NCI-H2029 (cell line): ENCODE data around the gene COL5A1.
"Not testable (repeated sequence)": the region's sequence is repeated elsewhere in the genome, so short reads cannot be mapped to it uniquely, and the experiment has no call there.

ENCODE experiments used
- DNase-seq: peaks from one replicate; lab custom pipeline; 2025; lab: John Stamatoyannopoulos, UW

The COL5A1 gene

DNA sequence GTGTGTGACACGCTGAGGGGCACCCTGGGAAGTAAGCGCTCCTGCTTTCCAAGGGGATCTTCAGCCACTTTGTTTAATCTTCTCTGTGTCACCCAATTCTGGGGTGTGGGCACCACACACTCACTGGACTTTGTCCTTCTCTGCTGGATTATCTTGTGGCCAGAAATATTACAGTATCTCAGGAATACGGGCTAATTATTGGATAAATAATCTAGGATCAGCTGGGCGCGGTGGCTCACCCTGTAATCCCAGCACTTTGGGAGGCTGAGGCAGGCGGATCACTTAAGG, 50.9 kb downstream of the COL5A1 start:
- no peak for DNase-seq

DNA sequence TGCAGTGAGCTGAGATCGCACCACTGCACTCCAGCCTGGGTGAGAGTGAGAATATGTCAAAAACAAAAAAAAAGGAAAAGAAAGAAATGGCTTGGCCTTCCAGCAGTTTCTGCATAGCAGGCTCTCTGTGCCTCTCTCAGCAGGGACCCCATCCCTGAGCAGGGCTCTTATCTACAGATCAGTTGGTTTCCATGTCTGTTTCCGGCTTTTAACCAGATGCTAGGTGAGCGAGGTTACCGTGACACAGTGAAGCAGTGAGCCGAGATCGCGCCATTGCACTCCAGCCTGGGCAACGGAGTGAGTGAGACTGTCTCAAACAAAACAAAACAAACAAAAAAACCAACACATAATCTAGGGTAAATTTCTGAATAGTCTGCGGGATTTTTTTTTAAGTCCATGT, 51.4 kb downstream of the COL5A1 start:
- DNase-seq: no peak

DNA sequence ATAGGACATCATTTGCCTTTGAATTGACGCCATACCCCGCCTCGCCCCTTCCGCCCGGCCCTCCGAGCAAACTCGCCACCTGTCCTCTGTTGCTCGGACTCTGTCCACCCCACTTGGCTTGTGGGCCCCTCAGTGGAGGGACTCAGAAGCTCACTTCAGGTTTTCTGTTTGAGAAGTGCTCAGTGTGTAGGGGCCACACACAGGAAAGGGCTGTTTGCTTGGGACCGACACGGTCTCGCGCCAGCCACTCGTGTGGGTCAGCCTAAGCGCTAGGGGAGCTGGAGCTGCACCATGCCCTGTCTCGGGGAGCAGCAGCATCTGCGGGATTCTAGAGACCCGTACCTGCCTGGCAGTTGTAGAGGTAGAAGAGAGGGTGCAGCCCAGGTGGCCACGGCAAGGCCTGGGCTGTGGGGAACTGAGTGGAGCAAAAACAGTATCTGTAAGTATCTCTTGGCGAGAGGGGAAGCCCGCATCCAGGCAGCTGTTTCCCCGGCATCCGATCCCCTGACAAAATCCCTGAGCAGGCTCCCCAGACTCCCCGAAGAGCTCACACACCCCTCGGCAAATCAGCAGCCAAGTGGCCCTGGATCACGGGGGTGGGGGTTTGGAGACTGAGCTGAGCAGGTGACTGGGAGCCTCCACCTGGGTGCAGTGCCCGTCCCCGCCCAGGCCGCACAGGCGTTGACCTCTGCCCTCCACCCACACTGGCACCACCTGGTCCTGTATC, 52.2 kb downstream of the COL5A1 start:
- no peak for DNase-seq

DNA sequence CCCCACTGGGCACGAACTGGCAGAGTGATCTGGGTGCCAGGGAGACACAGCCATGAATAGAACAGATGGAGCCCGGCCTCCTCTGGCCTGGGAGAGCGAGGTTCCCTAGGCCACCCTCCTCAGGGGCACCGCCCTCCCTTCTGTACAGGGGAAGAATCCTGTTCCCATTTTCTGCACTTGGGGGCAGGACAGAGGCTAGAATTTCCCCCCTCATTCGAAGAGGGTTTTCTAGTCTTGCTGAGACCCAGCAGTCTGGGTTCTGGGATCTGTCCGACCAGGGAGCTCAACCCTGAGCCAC, 52.7 kb downstream of the COL5A1 start:
- no peak for DNase-seq

DNA sequence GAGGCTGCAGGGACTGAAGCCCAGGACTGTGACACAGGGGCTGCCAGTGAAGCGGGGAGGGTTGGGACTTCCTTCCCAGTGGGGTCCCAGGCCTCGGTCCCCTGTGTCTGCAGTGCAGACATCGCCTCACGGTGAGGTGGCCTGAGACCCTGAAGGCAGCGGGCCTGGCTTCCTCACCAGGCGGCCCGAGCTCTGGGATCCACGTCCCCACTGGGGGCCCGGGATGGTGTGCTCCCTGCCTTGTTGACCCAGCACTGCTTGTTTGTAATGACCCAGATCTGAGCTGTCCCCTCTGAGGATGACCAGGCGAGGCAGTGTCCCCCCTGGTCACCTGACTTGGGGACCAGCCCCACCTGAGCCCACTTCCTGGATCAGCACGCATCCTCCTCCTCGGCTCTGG, 53.1 kb downstream of the COL5A1 start:
- no peak for DNase-seq

DNA sequence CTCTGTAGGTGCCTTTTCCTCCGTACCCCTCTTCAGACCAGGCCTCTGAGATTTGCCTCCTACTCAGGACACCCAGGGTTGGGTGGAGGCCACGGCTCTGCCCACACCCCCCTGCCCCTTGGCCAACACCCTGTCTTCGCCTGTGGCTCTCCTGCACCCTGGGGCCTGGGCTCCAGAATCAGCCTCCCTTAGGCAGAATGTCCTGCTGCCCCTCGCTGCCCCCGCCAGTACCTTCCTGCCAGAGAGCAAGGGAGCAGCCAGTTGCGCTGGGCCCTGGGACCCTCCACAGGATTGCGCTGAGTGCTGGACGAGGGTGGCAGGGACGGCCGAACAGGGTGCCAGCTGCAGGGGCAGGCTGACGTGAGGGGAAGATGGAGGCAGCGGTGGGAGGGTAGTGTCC, 53.5 kb downstream of the COL5A1 start:
- no peak for DNase-seq

DNA sequence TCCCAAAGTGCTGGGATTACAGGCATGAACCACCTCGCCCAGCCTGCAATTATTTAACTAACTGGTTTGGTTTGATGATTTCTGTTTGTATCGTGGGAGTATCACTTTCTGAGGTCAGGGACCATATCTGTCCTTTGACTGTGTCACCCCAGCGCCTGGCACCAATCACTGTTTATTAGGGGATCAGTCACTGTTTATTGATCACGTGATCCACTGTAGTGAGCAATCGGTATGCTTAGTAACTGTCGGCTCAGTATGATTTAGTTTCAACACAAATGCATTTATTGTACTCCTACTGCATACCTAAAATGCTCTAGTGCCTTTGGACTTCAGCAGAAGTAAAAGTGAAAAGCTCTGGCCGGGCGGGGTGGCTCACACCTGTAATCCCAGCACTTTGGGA, 54.8 kb downstream of the COL5A1 start:
- no peak for DNase-seq

DNA sequence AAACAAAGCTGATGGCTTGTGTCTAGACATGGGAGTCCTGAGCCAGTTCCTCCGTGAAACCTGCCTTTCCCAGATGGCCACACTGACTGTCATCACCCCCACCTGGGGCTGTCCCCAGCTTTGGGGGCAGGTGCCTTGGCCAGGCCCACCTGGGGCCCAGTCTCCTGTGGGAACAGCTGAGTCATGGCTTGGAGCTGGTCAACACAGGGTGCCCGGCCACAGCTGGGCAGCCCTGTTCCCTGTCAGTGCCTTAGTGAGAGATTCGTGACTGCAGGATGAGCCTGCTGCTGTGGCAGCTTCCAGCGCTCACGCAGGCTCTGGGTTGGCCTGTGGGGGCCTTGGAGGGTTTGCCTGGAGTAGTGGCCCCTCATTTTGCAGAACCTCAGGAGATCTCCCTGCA, 56.5 kb downstream of the COL5A1 start:
- no peak for DNase-seq

DNA sequence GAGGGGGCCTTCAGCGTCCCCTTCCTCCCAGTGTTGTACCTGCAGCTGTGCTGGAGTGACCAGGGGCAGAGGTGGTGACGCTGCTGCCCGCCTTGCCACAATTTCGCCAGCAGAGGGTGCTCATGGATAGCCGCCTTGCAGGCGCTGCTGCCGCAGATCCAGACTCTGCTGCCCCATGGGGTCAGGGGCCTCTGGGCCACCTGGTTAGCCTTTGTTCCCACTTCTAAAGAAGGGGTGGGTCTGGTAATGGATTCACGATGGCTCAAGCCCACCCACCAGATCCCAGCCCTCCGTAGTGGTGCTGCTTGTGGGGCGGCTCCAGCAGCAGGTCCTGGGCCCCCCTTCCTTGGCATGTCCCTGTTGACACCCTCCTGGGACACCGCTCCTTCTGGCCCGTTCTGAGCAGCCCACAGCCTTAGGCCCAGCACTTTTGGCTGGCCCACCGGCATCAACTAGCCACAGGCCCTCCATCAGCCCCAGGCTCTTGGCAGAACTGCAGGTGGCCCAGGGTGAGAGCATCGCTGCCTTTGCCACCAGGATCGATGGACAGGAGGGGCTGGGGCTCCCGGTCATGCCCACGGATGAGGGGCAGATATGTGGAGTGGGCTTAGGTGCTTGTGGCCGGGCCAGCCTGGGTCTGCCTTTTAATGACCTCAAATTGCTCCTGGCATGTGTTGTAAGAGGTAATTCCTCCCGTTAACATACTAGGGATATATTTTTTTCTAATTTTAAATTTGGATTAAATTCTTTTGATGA, 57.2 kb downstream of the COL5A1 start:
- DNase-seq: peak; percentile 11

DNA sequence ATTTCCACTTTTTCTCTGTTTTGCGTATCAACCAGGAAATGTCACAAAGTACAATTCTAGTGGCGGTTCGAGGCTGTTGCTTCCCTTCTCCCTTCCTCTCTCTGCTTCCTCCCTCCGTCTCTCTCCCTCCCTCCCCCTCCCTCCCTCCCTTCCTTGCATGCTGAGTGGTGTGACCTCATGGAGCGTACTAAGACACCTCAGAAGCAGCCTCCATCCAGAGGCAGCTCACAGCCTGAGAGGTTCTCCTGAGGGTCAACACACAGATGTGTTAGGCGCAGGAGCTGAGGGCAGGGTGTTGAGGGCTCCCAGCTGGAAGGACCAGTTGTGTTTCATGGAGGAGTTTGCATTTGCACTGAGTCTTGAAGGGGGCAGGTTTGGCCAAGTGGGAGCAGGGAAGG, 57.7 kb downstream of the COL5A1 start:
- no peak for DNase-seq

DNA sequence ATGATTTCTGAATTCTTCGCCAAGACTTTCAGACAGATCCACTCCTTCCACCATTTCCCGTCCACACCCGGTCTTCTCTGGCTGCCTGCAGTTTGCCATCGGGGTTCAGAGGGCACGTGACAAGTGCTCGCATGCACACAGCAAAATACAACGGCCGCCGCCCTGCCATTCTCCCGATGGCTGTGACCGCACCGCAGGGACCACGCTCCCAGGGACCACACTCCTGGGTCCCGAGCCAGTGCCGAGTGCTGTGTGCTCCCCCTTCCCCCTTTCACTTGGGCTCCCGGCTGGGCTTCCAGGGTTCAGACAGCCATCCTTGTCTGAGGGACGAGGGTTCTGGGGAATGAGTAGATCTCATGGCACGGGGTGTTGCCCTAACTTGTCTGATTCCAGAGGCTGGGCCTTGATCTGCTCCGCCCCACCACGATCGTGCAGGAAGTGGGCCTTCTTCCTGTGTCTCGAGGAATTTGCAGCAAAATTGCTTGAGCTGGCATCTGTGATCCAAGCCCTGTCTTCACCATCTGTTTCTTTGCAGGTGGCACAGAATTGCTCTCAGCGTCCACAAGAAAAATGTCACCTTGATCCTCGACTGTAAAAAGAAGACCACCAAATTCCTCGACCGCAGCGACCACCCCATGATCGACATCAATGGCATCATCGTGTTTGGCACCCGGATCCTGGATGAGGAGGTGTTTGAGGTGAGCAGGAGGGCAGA, 59.2 kb downstream of the COL5A1 start:
- no peak for DNase-seq

DNA sequence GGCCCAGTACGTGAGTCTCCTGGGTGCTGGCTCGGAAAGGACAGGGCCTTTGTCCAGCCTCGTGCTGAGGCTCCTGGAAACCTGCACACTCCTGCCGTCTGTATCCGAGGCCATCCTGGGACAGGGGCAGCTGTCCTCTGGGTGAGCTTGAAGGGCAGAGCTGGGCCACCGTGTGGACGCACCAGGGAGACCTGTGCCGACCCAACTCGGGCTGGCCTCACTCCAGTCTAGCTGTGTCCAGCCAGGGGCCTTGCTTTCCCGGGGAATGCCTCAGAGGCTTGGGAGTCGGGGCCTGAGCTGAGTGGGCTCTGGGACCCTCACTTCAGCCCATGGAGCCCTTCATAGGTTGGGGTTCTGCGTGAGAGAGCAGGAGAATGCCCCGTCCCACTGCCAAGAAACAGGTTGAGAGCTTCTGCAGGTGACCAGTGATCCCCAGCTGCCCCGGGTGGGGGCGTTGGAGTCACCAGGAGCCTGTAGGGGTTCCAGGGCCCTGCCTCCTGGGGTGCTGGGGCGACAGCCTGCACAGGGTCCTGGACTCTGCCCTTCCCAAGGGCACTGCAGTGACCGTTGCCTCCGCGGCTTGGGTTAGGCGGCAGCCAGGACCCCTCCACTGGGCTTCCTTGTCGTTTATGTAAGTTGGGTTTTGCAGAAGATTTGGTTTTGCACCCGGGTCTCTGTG, 60.1 kb downstream of the COL5A1 start:
- DNase-seq: no peak

DNA sequence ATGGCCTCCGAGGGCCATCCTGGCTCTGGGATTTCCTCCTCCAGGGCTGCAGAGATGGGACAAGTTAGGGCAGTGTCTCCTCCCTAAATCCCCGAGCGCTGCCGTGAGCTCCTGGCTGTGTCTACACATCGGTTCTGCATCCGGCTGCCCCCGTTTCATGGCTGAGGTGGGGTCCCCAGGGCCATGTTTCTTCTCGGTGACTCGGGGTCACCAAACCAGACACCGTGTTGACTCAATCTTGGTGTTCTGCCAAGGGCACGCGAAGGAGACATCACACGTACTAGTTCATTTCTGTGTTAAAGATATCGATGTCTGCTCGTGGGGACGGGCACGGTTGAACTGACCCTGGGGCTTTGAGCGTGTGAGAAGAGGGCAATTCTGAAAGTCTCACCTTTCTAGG, 60.7 kb downstream of the COL5A1 start:
- DNase-seq: no peak

DNA sequence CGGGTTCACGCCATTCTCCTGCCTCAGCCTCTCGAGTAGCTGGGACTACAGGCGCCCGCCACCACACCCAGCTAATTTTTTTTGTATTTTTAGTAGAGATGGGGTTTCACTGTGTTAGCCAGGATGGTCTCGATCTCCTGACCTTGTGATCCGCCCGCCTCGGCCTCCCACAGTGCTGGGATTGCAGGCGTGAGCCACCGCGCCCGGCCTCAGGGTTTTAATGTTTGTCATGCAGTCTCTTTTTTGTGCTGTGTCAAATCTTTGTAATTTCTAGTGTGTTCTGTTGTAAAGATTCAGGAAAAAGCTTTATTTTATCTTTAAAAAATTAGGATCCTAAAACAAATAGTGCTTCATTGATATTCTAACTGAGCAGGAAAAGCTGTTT, 62.1 kb downstream of the COL5A1 start:
- DNase-seq: not testable (repeated sequence)

DNA sequence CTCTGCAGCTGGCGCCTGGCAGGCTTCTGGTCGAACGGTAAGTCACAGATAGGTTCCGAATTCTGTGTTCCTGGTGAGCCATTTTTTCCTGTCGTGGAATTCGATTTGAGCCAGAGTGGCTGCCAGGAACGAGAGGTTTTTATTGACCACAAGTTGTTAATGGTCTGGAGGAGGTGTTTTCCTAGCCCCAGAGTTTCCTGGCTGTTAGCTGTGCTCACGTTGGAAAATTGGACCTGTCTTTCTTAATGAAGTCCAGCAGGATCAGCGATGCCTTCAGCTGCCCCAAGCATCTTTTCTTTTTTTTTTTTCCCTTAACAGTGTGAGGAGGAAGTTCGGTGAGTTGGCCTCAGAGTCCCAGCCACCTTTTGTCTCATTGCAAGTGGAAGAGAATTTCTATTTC, 62.9 kb downstream of the COL5A1 start:
- DNase-seq: no peak

DNA sequence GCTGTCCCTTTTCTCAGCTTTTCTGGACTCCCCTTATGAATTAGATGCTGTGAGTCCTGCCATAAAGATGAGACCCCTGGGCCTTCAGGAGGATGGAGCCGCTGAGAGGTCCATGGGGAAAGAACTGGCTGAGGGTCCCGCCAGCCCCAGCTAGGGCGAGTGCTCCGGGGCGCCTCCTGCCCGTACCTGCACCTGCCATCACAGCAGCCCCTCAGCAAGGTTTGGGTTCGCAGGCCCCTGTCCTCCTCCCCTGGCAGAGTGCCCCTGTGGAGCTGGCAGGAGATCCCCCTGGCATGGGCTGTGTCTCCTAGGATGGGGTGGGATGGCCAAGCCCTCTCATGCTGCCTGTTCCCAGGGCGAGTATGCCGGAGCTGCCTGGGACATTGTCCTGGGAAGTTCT, 64.2 kb downstream of the COL5A1 start:
- DNase-seq: no peak

DNA sequence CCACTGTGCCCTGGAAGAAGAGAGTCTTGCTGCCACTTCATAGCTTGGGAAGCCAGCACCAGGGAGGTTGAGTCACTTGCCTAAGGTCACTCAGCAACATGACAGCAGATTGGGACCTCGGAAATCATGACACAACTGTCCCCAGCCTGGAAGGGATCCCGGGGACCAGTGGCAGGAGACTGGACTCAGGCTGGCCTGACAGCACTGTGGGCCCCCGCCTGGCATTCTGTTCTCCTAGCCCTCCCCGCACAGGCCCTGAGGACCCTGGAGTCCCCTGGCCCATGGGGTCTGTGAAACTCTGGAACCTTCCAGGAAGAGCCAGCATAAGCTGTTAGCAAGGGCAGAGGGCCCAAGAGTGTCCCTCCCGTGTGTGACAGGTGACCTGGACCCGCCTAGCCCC, 64.9 kb downstream of the COL5A1 start:
- DNase-seq: no peak

DNA sequence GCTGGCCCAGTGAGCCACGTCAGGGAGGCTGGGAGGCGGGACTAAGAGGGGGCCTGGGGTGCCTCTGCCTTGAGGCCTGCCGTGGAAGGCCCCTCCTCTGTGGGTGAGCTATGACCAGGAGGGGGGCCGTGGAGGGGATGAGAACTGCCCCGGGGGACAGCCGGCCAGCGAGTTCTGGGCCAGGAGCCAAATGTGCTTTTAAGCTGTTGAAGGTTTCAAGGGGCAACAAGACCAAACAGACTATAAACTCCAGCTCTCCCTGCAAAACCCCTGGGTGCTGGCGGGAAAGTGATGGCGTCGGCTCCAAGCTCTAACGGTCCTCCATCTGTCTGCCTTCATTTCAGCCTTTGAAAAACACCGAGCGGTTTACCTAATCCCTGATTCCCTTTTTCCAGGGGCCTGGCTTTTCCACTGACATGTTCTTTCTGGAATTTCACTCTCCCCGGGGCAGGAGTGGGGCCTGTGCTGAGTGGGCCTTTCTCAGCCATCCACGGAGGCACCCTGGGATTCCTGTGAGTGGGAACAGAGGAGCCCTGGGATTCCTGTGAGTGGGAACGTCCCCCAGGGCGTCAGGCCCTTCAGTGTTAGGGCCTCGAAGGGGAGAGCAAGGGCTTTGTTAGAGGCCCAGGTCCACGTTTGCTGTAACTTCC, 65.6 kb downstream of the COL5A1 start:
- no peak for DNase-seq

DNA sequence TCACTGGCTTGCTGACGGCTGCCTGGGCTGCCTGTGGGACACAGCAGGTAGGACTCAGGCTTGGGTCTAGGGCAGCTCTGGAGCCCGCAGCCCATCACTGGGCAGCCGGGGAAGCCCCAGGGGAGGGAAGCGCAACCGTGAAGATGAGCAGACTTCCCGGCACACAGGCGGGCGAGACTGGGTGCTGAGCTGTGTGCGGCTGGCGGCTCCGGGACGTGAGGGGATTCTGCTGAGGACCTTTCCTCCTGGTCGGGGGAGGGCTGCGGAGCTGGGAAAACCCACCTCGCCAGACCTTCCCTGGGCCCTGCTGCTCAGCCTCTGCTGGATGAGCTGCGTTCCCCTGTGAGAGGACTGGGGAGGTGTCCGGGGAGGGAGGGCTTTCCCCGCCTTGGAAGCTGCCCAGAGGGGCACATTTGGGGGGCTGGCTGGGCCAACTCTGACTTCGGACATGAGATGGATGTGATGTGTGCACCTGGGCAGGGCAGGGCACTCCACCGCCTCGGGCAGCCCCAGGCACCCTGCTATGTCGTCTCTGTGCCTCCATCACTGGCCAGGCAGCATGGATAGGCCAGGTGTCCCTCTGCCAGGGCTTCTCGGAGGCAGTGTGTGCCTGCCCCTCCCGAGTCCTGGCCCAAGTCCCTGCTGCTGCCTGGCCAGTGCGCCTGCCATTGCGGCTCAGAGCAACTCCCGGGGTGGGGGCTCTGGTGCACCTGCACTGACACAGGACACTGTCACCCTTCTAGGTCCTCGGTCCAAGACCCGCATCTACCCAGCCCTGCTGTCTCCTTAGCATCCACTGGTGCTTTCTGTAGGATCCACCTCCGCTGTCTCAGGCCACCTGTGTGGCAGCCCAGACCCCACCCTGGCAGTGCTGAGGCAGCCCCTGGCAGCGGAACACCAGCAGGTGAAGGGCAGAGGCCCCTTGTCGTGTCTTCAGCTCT, 66.4 kb downstream of the COL5A1 start:
- no peak for DNase-seq

DNA sequence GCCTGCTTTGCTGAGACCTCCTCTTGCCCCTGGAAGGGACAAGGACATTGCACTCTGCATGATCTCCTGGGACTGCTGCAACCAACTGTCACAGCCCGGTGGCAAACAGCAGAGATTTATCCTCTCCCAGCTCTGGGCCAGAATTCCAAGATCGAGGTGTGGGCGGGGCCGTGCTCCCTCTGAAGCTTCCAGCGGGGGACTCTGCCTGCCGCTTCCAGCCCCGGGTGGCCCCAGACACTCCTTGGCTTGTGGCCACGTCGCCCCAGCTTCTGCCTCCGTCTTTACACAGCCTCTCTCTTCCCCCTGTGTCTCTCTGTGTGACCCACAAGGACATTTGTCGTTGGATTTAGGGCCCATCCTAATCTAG, 67.1 kb downstream of the COL5A1 start:
- no peak for DNase-seq

DNA sequence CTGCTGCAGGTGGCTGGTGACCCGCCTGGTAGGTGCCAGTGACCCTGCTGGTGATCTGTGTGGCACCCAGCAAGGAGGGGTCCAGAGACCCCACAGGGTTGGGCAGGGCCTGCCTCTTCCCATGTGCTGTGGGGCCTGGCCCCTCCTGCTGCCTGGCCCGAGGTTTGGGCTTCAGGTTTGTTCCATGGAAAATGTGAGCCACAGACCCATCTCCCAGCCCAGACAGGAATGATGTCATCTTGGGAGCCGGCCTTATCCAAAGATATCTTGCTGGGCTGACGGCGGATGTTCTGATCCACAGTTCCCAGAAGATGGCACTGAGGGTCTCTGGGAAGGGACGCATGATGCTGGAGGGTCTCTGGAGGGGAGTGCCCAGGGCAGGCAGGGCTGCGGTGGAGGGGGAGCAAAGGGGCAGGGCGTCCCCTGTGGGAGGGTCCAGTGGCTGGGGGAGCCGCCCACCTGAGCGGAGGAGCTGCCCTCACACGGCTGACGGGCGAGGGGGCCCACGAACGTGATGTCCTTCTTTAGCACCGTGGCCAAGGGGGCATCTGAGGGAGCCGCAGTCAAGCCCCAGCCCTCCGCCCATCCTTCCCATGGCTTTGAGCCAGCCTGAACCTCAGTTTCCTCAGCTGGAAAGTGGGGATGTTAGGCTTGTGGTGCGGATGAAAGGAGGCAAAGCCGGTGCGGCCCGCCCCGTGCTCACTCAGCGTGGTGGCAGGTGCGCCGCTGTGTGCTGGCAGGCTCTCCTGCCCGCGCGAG, 68.1 kb downstream of the COL5A1 start:
- DNase-seq: no peak
